ENCODE measurements around the gene SKIC2. TPM values are rescaled to one million over a fixed set of nuclear protein-coding genes. Genes with fewer than 3 reads are reported as not detected.
"Not testable (repeated sequence)": the region's sequence is repeated elsewhere in the genome, so short reads cannot be mapped to it uniquely, and the experiment has no call there.

Gene SKIC2
- total RNA-seq, 1 experiment from 2014 or later = 68.0 TPM

DNA sequence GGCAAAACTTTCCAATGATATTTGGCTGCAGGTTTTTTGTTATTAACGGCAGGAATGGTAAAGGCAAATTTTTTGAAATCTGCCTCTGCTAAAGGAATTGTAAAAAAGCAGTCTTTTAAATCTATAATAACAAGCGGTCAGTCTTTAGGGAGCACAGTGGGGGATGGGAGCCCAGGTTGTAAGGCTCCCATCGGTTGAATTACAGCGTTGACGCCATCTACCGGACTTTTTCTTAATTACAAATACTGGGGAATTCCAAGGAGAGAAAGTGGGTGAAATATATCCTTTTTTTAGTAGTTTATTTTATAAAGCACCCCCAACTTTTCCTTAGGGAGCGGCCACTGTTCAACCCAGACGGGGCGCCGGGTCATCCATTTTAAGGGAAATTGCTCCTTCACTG lies 30.4 kb downstream of the SKIC2 start:
- H3K79me2 ChIP-seq (ENCODE audit: insufficient read depth, low read length); POLR2A ChIA-PET; H3K9me3 ChIP-seq (ENCODE audit: control insufficient read depth in 1 of 2, insufficient read depth in 1 of 2, low read depth in 1 of 2, low read length in 2 of 2); H3K9me2 ChIP-seq (ENCODE audit: insufficient read depth); H3K4me3 ChIP-seq (replicated peaks in 1 of 2; ENCODE audit: low read depth in 1 of 2, low read length in 2 of 2); H3K27ac ChIP-seq (ENCODE audit: low read depth, low read length); H3K36me3 ChIP-seq (ENCODE audit: control insufficient read depth in 1 of 2, insufficient read depth in 2 of 2, low read length in 2 of 2); H3K9ac ChIP-seq (ENCODE audit: low read length); RAD21 ChIA-PET (ENCODE audit: low non-redundant PET in 1 of 2, low total read pairs in 2 of 2, uncharacterized antibody in 2 of 2, unreplicated experiment in 2 of 2); H3K4me2 ChIP-seq (ENCODE audit: low read length); H2AFZ ChIP-seq (ENCODE audit: low read depth, low read length, poor library complexity, severe bottlenecking); H4K20me1 ChIP-seq (ENCODE audit: insufficient read depth); CTCF ChIA-PET; H3K4me1 ChIP-seq (ENCODE audit: control insufficient read depth in 1 of 2, insufficient read depth in 2 of 2, low read length in 2 of 2); DNase-seq (ENCODE audit: low read depth, low spot score); BruUV-seq (replicated peaks); intact Hi-C loops (cut with micrococcal nuclease); H3K27me3 ChIP-seq (ENCODE audit: insufficient read depth, low read length): not testable (repeated sequence)
- ATAC-seq = 0 out of 2 replicates have a peak, but pooled peaks have one; percentile 50

GRCh38 chr6:31994421-31994820 lies 35.4 kb downstream of the SKIC2 start:
- ATAC-seq = not testable (repeated sequence)

DNA sequence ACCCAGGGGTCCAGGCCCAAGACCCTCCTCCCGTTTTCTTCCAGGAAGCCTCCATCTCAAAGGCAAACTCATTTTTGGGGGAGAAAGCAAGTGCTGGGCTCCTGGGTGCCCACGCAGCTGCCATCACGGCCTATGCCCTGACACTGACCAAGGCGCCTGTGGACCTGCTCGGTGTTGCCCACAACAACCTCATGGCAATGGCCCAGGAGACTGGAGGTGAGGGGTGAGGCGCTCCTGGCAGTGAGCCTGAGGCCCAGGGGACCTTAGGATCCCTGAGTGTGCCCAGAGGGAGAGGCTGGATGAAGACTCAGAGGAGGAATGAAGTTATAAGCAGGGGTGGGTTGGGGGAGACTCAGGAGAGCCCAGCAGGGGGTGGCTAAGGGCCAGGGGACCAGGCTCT lies 37.4 kb downstream of the SKIC2 start:
- H3K36me3 ChIP-seq (ENCODE audit: control insufficient read depth in 1 of 2, insufficient read depth in 2 of 2, low read length in 2 of 2); H3K9me2 ChIP-seq (ENCODE audit: insufficient read depth); DNase-seq (ENCODE audit: low read depth, low spot score); H2AFZ ChIP-seq (ENCODE audit: low read depth, low read length, poor library complexity, severe bottlenecking); RAD21 ChIA-PET (ENCODE audit: low non-redundant PET in 1 of 2, low total read pairs in 2 of 2, uncharacterized antibody in 2 of 2, unreplicated experiment in 2 of 2); H3K27ac ChIP-seq (ENCODE audit: low read depth, low read length); H3K4me2 ChIP-seq (ENCODE audit: low read length); H3K79me2 ChIP-seq (ENCODE audit: insufficient read depth, low read length); BruUV-seq (replicated peaks); H3K9me3 ChIP-seq (ENCODE audit: control insufficient read depth in 1 of 2, insufficient read depth in 1 of 2, low read depth in 1 of 2, low read length in 2 of 2); H3K27me3 ChIP-seq (ENCODE audit: insufficient read depth, low read length); ATAC-seq; H3K9ac ChIP-seq (ENCODE audit: low read length); intact Hi-C loops (cut with micrococcal nuclease); H3K4me1 ChIP-seq (ENCODE audit: control insufficient read depth in 1 of 2, insufficient read depth in 2 of 2, low read length in 2 of 2); CTCF ChIA-PET; H4K20me1 ChIP-seq (ENCODE audit: insufficient read depth); H3K4me3 ChIP-seq (replicated peaks in 1 of 2; ENCODE audit: low read depth in 1 of 2, low read length in 2 of 2); POLR2A ChIA-PET: not testable (repeated sequence)

More at GRCh38 chr6:31994421-31994820, 35.4 kb downstream of the SKIC2 start:
- H3K27me3 ChIP-seq (ENCODE audit: insufficient read depth, low read length); H3K79me2 ChIP-seq (ENCODE audit: insufficient read depth, low read length); H3K9ac ChIP-seq (ENCODE audit: low read length); H3K9me3 ChIP-seq (ENCODE audit: control insufficient read depth in 1 of 2, insufficient read depth in 1 of 2, low read depth in 1 of 2, low read length in 2 of 2); DNase-seq (ENCODE audit: low read depth, low spot score); H4K20me1 ChIP-seq (ENCODE audit: insufficient read depth); H2AFZ ChIP-seq (ENCODE audit: low read depth, low read length, poor library complexity, severe bottlenecking); RAD21 ChIA-PET (ENCODE audit: low non-redundant PET in 1 of 2, low total read pairs in 2 of 2, uncharacterized antibody in 2 of 2, unreplicated experiment in 2 of 2); intact Hi-C loops (cut with micrococcal nuclease); H3K27ac ChIP-seq (ENCODE audit: low read depth, low read length); H3K9me2 ChIP-seq (ENCODE audit: insufficient read depth); BruUV-seq (replicated peaks); CTCF ChIA-PET; H3K4me3 ChIP-seq (replicated peaks in 1 of 2; ENCODE audit: low read depth in 1 of 2, low read length in 2 of 2); POLR2A ChIA-PET; H3K36me3 ChIP-seq (ENCODE audit: control insufficient read depth in 1 of 2, insufficient read depth in 2 of 2, low read length in 2 of 2); H3K4me2 ChIP-seq (ENCODE audit: low read length); H3K4me1 ChIP-seq (ENCODE audit: control insufficient read depth in 1 of 2, insufficient read depth in 2 of 2, low read length in 2 of 2): not testable (repeated sequence)

DNA sequence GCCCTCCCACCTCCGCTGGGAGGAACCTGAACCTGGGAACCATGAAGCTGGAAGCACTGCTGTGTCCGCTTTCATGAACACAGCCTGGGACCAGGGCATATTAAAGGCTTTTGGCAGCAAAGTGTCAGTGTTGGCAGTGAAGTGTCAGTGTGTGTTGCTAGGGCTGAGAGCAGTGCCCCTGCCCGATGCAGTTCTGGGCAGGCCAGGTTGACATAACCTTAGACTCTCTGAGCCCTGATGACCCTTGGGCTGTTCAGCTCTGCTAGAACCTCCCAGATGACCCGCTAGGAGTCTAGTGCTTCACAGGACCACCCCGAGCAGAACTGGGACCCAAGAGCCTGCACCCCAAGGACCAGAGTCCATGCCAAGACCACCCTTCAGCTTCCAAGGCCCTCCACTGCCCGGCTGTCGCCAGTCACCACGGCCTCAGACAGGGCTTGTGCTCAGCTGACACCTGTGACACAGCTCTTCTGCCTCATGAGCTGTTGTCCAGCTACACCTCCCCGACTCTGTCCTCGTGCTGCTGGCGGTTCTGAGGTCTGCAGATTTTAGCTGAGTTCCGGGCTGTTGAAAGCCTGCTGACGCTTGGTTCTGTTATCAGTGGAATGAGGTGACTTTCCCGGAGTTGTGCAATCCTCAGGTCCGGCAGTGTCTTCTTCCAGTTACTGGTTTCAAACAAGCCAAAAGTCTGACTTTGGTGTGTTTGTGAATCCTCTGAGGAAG lies 43.7 kb downstream of the SKIC2 start:
- RAD21 ChIA-PET (ENCODE audit: low non-redundant PET in 1 of 2, low total read pairs in 2 of 2, uncharacterized antibody in 2 of 2, unreplicated experiment in 2 of 2); H3K9me3 ChIP-seq (ENCODE audit: control insufficient read depth in 1 of 2, insufficient read depth in 1 of 2, low read depth in 1 of 2, low read length in 2 of 2); H4K20me1 ChIP-seq (ENCODE audit: insufficient read depth); H3K27me3 ChIP-seq (ENCODE audit: insufficient read depth, low read length); DNase-seq (ENCODE audit: low read depth, low spot score); H3K36me3 ChIP-seq (ENCODE audit: control insufficient read depth in 1 of 2, insufficient read depth in 2 of 2, low read length in 2 of 2); H3K9me2 ChIP-seq (ENCODE audit: insufficient read depth); CTCF ChIA-PET; BruUV-seq (replicated peaks); H3K4me2 ChIP-seq (ENCODE audit: low read length); POLR2A ChIA-PET; H3K4me1 ChIP-seq (ENCODE audit: control insufficient read depth in 1 of 2, insufficient read depth in 2 of 2, low read length in 2 of 2); H3K79me2 ChIP-seq (ENCODE audit: insufficient read depth, low read length); intact Hi-C loops (cut with micrococcal nuclease); ATAC-seq; H2AFZ ChIP-seq (ENCODE audit: low read depth, low read length, poor library complexity, severe bottlenecking); H3K4me3 ChIP-seq (replicated peaks in 1 of 2; ENCODE audit: low read depth in 1 of 2, low read length in 2 of 2); H3K9ac ChIP-seq (ENCODE audit: low read length); H3K27ac ChIP-seq (ENCODE audit: low read depth, low read length): not testable (repeated sequence)

Measured in HCT116 (cell line).